ENCODE data around the gene USP34.
"Not testable (repeated sequence)": the region's sequence is repeated elsewhere in the genome, so short reads cannot be mapped to it uniquely, and the experiment has no call there.

The USP34 gene

GRCh38 chr2:61398413-61398812 lies 72.5 kb downstream of the USP34 start:
- Histone ChIP-seq H3K79me2 (peaks cover 3% of the 10 kb centered on the region), H3K4me1 (no peaks in the 10 kb centered on the region), H3K27me3 (ENCODE audit: control insufficient read depth, insufficient read depth, low read length) (no peaks in the 10 kb centered on the region), H3K9me3 (ENCODE audit: control insufficient read depth, low read length) (no peaks in the 10 kb centered on the region), H3K27ac (no peak overlapping the region), H3K36me3 (ENCODE audit: control insufficient read depth, insufficient read depth, low read length) (no peaks in the 10 kb centered on the region), H3K4me3 (ENCODE audit: low read depth, low read length) (no peak overlapping the region), H2AFZ (no peak overlapping the region), H3K4me2 (ENCODE audit: low read length) (no peak overlapping the region), H3K9ac (no peak overlapping the region)
- TF ChIP-seq CTCF (IDR thresholded peaks at IDR 0.05), result no peak

GRCh38 chr2:61396005-61396404 lies 74.9 kb downstream of the USP34 start:
- no peak overlapping the region for H3K27ac ChIP-seq
- H3K79me2 ChIP-seq, result peaks cover 3% of the 10 kb centered on the region
- no peak overlapping the region for H3K4me2 ChIP-seq (ENCODE audit: low read length)
- TF ChIP-seq CTCF (IDR thresholded peaks at IDR 0.05), result no peak
- H3K4me1 ChIP-seq, result no peaks in the 10 kb centered on the region
- no peaks in the 10 kb centered on the region for H3K36me3 ChIP-seq (ENCODE audit: control insufficient read depth, insufficient read depth, low read length)
- no peak overlapping the region for H3K9ac ChIP-seq
- no peaks in the 10 kb centered on the region for H3K9me3 ChIP-seq (ENCODE audit: control insufficient read depth, low read length)
- no peak overlapping the region for H3K4me3 ChIP-seq (ENCODE audit: low read depth, low read length)
- H3K27me3 ChIP-seq (ENCODE audit: control insufficient read depth, insufficient read depth, low read length), result no peaks in the 10 kb centered on the region
- H2AFZ ChIP-seq, result no peak overlapping the region

- H3K79me2 ChIP-seq; H3K36me3 ChIP-seq (ENCODE audit: control insufficient read depth, insufficient read depth, low read length); H3K27me3 ChIP-seq (ENCODE audit: control insufficient read depth, insufficient read depth, low read length); H2AFZ ChIP-seq; H3K4me1 ChIP-seq; H3K9me3 ChIP-seq (ENCODE audit: control insufficient read depth, low read length); H3K9ac ChIP-seq; H3K4me3 ChIP-seq (ENCODE audit: low read depth, low read length); H3K27ac ChIP-seq; H3K4me2 ChIP-seq (ENCODE audit: low read length): not testable (repeated sequence)
Observed at GRCh38 chr2:61387588-61387987, 83.3 kb downstream of the USP34 start.

GRCh38 chr2:61380882-61381197 lies 90.0 kb downstream of the USP34 start:
- not testable (repeated sequence) for H3K4me2 ChIP-seq (ENCODE audit: low read length); H3K27me3 ChIP-seq (ENCODE audit: control insufficient read depth, insufficient read depth, low read length); H3K9me3 ChIP-seq (ENCODE audit: control insufficient read depth, low read length); H3K79me2 ChIP-seq; H2AFZ ChIP-seq; H3K4me3 ChIP-seq (ENCODE audit: low read depth, low read length); H3K36me3 ChIP-seq (ENCODE audit: control insufficient read depth, insufficient read depth, low read length); H3K27ac ChIP-seq; H3K4me1 ChIP-seq; H3K9ac ChIP-seq

- H3K27me3 ChIP-seq (ENCODE audit: control insufficient read depth, insufficient read depth, low read length), result no peaks in the 10 kb centered on the region
- H3K79me2 ChIP-seq, result peaks cover 7% of the 10 kb centered on the region
- H3K9me3 ChIP-seq (ENCODE audit: control insufficient read depth, low read length), result no peaks in the 10 kb centered on the region
- H3K27ac ChIP-seq, result no peak overlapping the region
- no peak overlapping the region for H2AFZ ChIP-seq
- no peaks in the 10 kb centered on the region for H3K4me1 ChIP-seq
- TF ChIP-seq CTCF (IDR thresholded peaks at IDR 0.05), result no peak
- H3K4me2 ChIP-seq (ENCODE audit: low read length), result no peak overlapping the region
- H3K4me3 ChIP-seq (ENCODE audit: low read depth, low read length), result no peak overlapping the region
- no peak overlapping the region for H3K9ac ChIP-seq
- no peaks in the 10 kb centered on the region for H3K36me3 ChIP-seq (ENCODE audit: control insufficient read depth, insufficient read depth, low read length)
Observed at GRCh38 chr2:61380056-61380881, 90.6 kb downstream of the USP34 start.

GRCh38 chr2:61379521-61379920 lies 91.4 kb downstream of the USP34 start:
- Histone ChIP-seq H3K27me3 (ENCODE audit: control insufficient read depth, insufficient read depth, low read length) (no peaks in the 10 kb centered on the region), H2AFZ (no peak overlapping the region), H3K36me3 (ENCODE audit: control insufficient read depth, insufficient read depth, low read length) (no peaks in the 10 kb centered on the region), H3K4me3 (ENCODE audit: low read depth, low read length) (no peak overlapping the region), H3K9me3 (ENCODE audit: control insufficient read depth, low read length) (no peaks in the 10 kb centered on the region), H3K4me2 (ENCODE audit: low read length) (no peak overlapping the region), H3K27ac (no peak overlapping the region), H3K4me1 (no peaks in the 10 kb centered on the region), H3K79me2 (peaks cover 11% of the 10 kb centered on the region), H3K9ac (no peak overlapping the region)
- no peak for TF ChIP-seq CTCF (IDR thresholded peaks at IDR 0.05)

All from parathyroid adenoma (tissue), 2 donors.